Uterus (tissue), 4 donors: ENCODE measurements around the gene SPTLC3. TPM values are rescaled to one million over a fixed set of nuclear protein-coding genes. Genes with fewer than 3 reads are reported as not detected.

Experiments
- DNase-seq, 2 donors: peaks; one replicate each; pipeline ENCODE4 v3.0.0-alpha.2; 2019 to 2020
- H3K27ac ChIP-seq, 2 donors: fragments of 200-600 bp; sonication (generic); 1 replicate in 1 of 2; 2 replicates in 1 of 2; pipeline ENCODE4 v1.5.1; 2016 to 2018
- H3K27me3 ChIP-seq, 2 donors: fragments of 200-600 bp; sonication (generic); one replicate each; pipeline ENCODE4 v1.5.1; 2018 to 2019; ENCODE audit warnings: control low read depth in 1 of 2
- H3K36me3 ChIP-seq, 2 donors: fragments of 200-600 bp; sonication (generic); one replicate each; pipeline ENCODE4 v1.5.1; 2019; ENCODE audit warnings: control low read depth in 1 of 2
- H3K4me1 ChIP-seq, 2 donors: fragments of 200-600 bp; sonication (generic); one replicate each; pipeline ENCODE4 v1.5.1; 2018 to 2019; ENCODE audit warnings: control low read depth in 1 of 2
- H3K4me3 ChIP-seq, 2 donors: fragments of 200-600 bp; sonication (generic); 1 replicate in 1 of 2; 2 replicates in 1 of 2; pipeline ENCODE4 v1.5.1; 2018 to 2019; ENCODE audit warnings: mild to moderate bottlenecking in 1 of 2
- H3K9me3 ChIP-seq, 2 donors: fragments of 200-600 bp; sonication (generic); one replicate each; pipeline ENCODE4 v1.5.1; 2019; ENCODE audit warnings: control low read depth in 1 of 2
- POLR2A ChIP-seq, 2 donors: fragments of 450-650 bp; IDR thresholded peaks; one replicate each; pipeline ENCODE4 v1.6.1; 2016; ENCODE audit warnings: antibody characterized with exemption in 2 of 2, mild to moderate bottlenecking in 1 of 2, moderate library complexity in 1 of 2
- intact Hi-C: fragments of 100-400 bp; cut with DNase I; formaldehyde crosslinking; loops from one replicate; pipeline ENCODE4 v1.15.1; 2023; ENCODE audit warnings: low total_unique reads
- total RNA-seq, 4 donors: library from RNA; depleted of rRNA in 3 of 4; stranded (reverse); fragments of >200 nt in 3 of 4; gene quantifications; one replicate each; pipeline versions ENCODE4 v1.1.0 to v1.2.4, GENCODE V29; 2014 to 2023
- TF ChIP-seq, protein P1 (sequence below), 4 experiments: fragments of 200-600 bp in 2 of 4; fragments of 450-650 bp in 2 of 4; sonication (generic) in 2 of 4; IDR thresholded peaks; one replicate each; pipeline ENCODE4 v1.5.1; 2016 to 2019; ENCODE audit warnings: antibody characterized with exemption in 4 of 4, mild to moderate bottlenecking in 2 of 4, moderate library complexity in 1 of 4
- donor health status: DM: yes; HTN: yes; CAD: no.

The SPTLC3 gene
- total RNA-seq, 4 donors from 2014 or later, result 0.51 to 23.9 (median 4.5) TPM

DNA sequence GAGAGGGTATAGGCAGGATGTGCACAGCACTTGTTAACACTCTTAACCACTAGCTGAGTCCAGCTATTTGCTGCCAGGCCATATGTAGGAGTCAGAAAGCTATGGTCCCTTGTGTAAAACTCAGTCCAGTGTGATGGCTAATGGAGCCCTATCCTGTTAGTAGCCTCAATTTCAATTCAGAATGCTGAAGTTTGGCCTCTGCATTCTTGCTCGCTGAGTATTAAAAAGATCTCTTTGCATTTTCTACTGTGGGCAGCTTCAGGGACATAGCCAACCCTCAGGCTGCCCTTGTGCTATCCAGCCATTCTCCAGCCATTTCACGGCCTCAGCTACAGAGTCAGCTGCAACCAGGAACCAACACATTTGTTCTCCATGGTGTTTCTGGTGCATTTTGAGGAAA lies 92.5 kb downstream of the SPTLC3 start:
- H3K27me3 ChIP-seq, result no peaks in the 10 kb centered on the region
- no peak overlapping the region for H3K27ac ChIP-seq
- H3K4me1 ChIP-seq, result no peaks in the 10 kb centered on the region
- no peak overlapping the region for H3K4me3 ChIP-seq
- H3K9me3 ChIP-seq, result no peaks in the 10 kb centered on the region
- intact Hi-C loops, result no loop called here
- no peak for TF ChIP-seq POLR2A (IDR thresholded peaks at IDR 0.05)
- TF ChIP-seq, protein P1, sequence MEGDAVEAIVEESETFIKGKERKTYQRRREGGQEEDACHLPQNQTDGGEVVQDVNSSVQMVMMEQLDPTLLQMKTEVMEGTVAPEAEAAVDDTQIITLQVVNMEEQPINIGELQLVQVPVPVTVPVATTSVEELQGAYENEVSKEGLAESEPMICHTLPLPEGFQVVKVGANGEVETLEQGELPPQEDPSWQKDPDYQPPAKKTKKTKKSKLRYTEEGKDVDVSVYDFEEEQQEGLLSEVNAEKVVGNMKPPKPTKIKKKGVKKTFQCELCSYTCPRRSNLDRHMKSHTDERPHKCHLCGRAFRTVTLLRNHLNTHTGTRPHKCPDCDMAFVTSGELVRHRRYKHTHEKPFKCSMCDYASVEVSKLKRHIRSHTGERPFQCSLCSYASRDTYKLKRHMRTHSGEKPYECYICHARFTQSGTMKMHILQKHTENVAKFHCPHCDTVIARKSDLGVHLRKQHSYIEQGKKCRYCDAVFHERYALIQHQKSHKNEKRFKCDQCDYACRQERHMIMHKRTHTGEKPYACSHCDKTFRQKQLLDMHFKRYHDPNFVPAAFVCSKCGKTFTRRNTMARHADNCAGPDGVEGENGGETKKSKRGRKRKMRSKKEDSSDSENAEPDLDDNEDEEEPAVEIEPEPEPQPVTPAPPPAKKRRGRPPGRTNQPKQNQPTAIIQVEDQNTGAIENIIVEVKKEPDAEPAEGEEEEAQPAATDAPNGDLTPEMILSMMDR (IDR thresholded peaks at IDR 0.05), result no peak
- H3K36me3 ChIP-seq, result no peaks in the 10 kb centered on the region
- DNase-seq, result no peak

DNA sequence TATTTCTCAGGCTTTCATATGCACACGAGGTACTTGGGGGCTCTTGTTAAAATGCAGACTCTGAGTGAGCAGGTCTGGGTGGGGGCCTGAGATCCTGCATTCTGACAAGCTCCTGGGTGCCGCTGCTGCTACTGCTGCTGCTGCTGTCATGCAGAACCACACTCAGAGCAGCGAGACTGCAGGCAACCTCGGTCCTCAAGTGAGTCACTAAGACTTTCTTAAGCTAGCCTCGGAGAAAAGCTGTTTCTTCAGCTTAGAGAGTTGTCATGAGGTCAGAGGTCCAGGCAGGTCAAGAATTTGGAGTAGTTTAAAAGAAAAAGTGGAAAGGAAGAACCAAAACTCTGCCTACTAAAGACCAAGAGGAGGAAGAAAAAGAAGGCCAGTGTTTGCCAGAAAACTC lies 92.9 kb downstream of the SPTLC3 start:
- no peak for TF ChIP-seq POLR2A (IDR thresholded peaks at IDR 0.05)
- TF ChIP-seq, protein P1 (IDR thresholded peaks at IDR 0.05), result no peak
- intact Hi-C loops, result no loop called here
- DNase-seq, result no peak
- Histone ChIP-seq H3K4me3 (no peak overlapping the region), H3K9me3 (no peaks in the 10 kb centered on the region), H3K27me3 (no peaks in the 10 kb centered on the region), H3K27ac (no peak overlapping the region), H3K4me1 (no peaks in the 10 kb centered on the region), H3K36me3 (no peaks in the 10 kb centered on the region)

DNA sequence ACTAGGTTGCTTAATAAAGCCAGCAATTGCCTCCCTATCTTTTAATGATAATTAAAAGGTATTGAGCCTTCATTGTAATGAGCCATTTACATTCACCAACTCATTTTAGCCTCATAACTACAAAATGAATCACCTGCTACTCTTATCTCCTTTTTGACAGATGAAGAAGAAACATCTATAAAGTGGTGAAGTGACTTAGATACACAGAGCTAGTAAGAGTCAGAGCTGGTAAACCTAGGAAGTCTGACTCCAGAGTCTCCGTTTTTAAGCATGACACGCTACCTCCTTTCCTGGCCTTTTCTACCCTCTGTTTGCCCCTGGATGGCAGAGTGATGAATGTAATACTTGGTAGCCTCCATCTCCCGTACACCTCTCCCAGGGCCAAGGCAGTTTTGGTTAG lies 93.5 kb downstream of the SPTLC3 start:
- DNase-seq, result no peak
- no peaks in the 10 kb centered on the region for H3K9me3 ChIP-seq
- H3K4me1 ChIP-seq, result no peaks in the 10 kb centered on the region
- H3K4me3 ChIP-seq, result no peak overlapping the region
- intact Hi-C loops, result no loop called here
- TF ChIP-seq, protein P1 (IDR thresholded peaks at IDR 0.05), result no peak
- no peaks in the 10 kb centered on the region for H3K36me3 ChIP-seq
- H3K27ac ChIP-seq, result no peak overlapping the region
- no peaks in the 10 kb centered on the region for H3K27me3 ChIP-seq

DNA sequence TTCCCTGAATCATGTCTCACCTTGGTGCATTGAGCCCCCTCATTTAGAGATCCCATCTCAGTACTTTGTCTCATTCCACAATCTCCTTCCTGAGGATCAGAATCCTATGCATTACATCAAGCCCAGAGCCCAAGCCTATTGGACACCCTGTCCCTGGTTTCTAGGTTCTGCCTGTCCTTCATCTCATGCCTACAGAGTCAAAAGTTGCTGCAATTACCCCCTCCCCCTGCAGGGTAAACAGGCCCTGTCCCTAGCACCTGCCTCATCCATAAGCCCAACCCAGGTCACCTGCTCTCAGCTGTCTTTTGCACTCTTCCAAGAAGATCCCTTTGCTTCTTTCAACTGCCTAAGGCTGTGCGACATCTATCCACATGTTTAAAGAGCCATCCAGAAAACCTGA lies 93.9 kb downstream of the SPTLC3 start:
- Histone ChIP-seq H3K4me3 (no peak overlapping the region), H3K9me3 (no peaks in the 10 kb centered on the region), H3K27ac (no peak overlapping the region), H3K27me3 (no peaks in the 10 kb centered on the region), H3K36me3 (no peaks in the 10 kb centered on the region), H3K4me1 (no peaks in the 10 kb centered on the region)
- TF ChIP-seq, protein P1 (IDR thresholded peaks at IDR 0.05), result no peak
- no peak for TF ChIP-seq POLR2A (IDR thresholded peaks at IDR 0.05)
- DNase-seq, result no peak
- intact Hi-C loops, result no loop called here

DNA sequence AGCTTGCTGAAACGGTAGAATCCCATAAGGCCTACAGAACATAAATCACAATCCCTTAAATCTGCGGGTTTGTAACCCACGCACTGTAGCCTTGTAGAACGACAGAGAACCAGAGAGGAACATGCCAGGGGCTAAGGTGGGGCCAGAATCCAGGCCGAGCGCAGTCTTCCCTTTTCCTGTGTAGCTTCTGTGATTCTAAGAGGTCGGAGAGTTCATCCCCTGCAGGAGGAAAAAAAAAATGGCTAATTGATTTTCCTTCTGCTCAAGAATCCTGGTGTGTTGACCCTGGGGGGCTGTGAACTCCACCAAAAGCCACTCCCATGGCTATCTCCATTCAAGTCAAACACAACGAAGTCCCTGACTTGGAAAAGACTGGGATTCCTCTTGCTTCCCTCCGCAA lies 96.3 kb downstream of the SPTLC3 start:
- TF ChIP-seq POLR2A (IDR thresholded peaks at IDR 0.05), result no peak
- TF ChIP-seq, protein P1 (IDR thresholded peaks at IDR 0.05), result no peak
- Histone ChIP-seq H3K4me1 (no peaks in the 10 kb centered on the region), H3K4me3 (no peak overlapping the region), H3K9me3 (no peaks in the 10 kb centered on the region), H3K36me3 (no peaks in the 10 kb centered on the region), H3K27me3 (no peaks in the 10 kb centered on the region), H3K27ac (no peak overlapping the region)
- no peak for DNase-seq
- intact Hi-C loops, result no loop called here
